HEK293 (cell line): ENCODE data around the gene CLDN7.

Experiments
- GLIS2 ChIP-seq: fragments of 450-650 bp; formaldehyde crosslinking; IDR thresholded peaks from 2 replicates; pipeline ENCODE4 v1.5.1; 2016; ENCODE audit warnings: missing biosample characterization, missing genetic modification characterization
- OSR2 ChIP-seq: fragments of 450-650 bp; formaldehyde crosslinking; IDR thresholded peaks from 2 replicates; pipeline ENCODE4 v1.5.1; 2016; ENCODE audit warnings: missing biosample characterization, missing genetic modification characterization
- SALL2 ChIP-seq: fragments of 450-650 bp; formaldehyde crosslinking; IDR thresholded peaks from 2 replicates; pipeline ENCODE4 v1.5.0; 2017; ENCODE audit warnings: missing biosample characterization, mild to moderate bottlenecking, missing genetic modification characterization, borderline replicate concordance
- SCRT1 ChIP-seq: fragments of 450-650 bp; formaldehyde crosslinking; IDR thresholded peaks from 2 replicates; pipeline ENCODE4 v1.5.1; 2016; ENCODE audit warnings: missing biosample characterization, missing genetic modification characterization, borderline replicate concordance
- ZBTB20 ChIP-seq: fragments of 450-650 bp; formaldehyde crosslinking; IDR thresholded peaks from 2 replicates; pipeline ENCODE4 v1.5.1; 2016; ENCODE audit warnings: missing biosample characterization, missing genetic modification characterization
- ZFP41 ChIP-seq: fragments of 450-650 bp; formaldehyde crosslinking; IDR thresholded peaks from 2 replicates; pipeline ENCODE4 v1.5.1; 2016; ENCODE audit warnings: missing biosample characterization, missing genetic modification characterization, borderline replicate concordance
- ZNF114 ChIP-seq: fragments of 450-650 bp; formaldehyde crosslinking; IDR thresholded peaks from 2 replicates; pipeline ENCODE4 v1.5.0; 2017; ENCODE audit warnings: missing biosample characterization, missing genetic modification characterization
- ZNF121 ChIP-seq: fragments of 450-650 bp; formaldehyde crosslinking; IDR thresholded peaks from 2 replicates; pipeline ENCODE4 v1.5.1; 2016; ENCODE audit warnings: missing biosample characterization, missing genetic modification characterization
- ZNF24 ChIP-seq: fragments of 450-650 bp; formaldehyde crosslinking; IDR thresholded peaks from 2 replicates; pipeline ENCODE4 v1.5.1; 2016; ENCODE audit warnings: missing biosample characterization, missing genetic modification characterization
- ZNF37A ChIP-seq: fragments of 450-650 bp; IDR thresholded peaks from 2 replicates; pipeline ENCODE4 v1.5.1; 2018; ENCODE audit warnings: missing biosample characterization, missing genetic modification characterization
- ZNF426 ChIP-seq: fragments of 450-650 bp; formaldehyde crosslinking; IDR thresholded peaks from 2 replicates; pipeline ENCODE4 v1.5.1; 2017; ENCODE audit warnings: missing biosample characterization, missing genetic modification characterization, mild to moderate bottlenecking, inconsistent platforms, moderate library complexity
- ZNF514 ChIP-seq: fragments of 450-650 bp; formaldehyde crosslinking; IDR thresholded peaks from 2 replicates; pipeline ENCODE4 v1.5.1; 2016; ENCODE audit warnings: missing biosample characterization, missing genetic modification characterization
- ZNF549 ChIP-seq: fragments of 450-650 bp; IDR thresholded peaks from 2 replicates; pipeline ENCODE4 v1.5.1; 2018; ENCODE audit warnings: missing biosample characterization, missing genetic modification characterization, mild to moderate bottlenecking, inconsistent platforms, moderate library complexity
- ZNF596 ChIP-seq: fragments of 450-650 bp; IDR thresholded peaks from 2 replicates; pipeline ENCODE4 v1.5.0; 2018; ENCODE audit warnings: missing biosample characterization, mild to moderate bottlenecking, missing genetic modification characterization, moderate library complexity
- ZNF701 ChIP-seq: fragments of 450-650 bp; formaldehyde crosslinking; IDR thresholded peaks from 2 replicates; pipeline ENCODE4 v1.5.1; 2016; ENCODE audit warnings: missing biosample characterization, missing genetic modification characterization
- ZSCAN30 ChIP-seq: fragments of 450-650 bp; IDR thresholded peaks from 2 replicates; pipeline ENCODE4 v1.5.1; 2018; ENCODE audit warnings: missing biosample characterization, mild to moderate bottlenecking, missing genetic modification characterization, moderate library complexity
- TF ChIP-seq, protein P1 (sequence below): fragments of 450-650 bp; formaldehyde crosslinking; IDR thresholded peaks from 2 replicates; pipeline ENCODE4 v1.5.0; 2017; ENCODE audit warnings: missing biosample characterization, missing genetic modification characterization, borderline replicate concordance
- TF ChIP-seq, protein P2 (sequence below): fragments of 450-650 bp; formaldehyde crosslinking; IDR thresholded peaks from 2 replicates; pipeline ENCODE4 v1.5.1; 2016; ENCODE audit warnings: missing biosample characterization, missing genetic modification characterization
- TF ChIP-seq, protein P3 (sequence below): fragments of 450-650 bp; IDR thresholded peaks from 2 replicates; pipeline ENCODE4 v1.5.1; 2018; ENCODE audit warnings: missing biosample characterization, missing genetic modification characterization
- TF ChIP-seq, protein P4 (sequence below): fragments of 450-650 bp; formaldehyde crosslinking; conservative IDR thresholded peaks from 2 replicates; pipeline ENCODE4 v1.5.1; 2016; ENCODE audit warnings: low read depth, missing biosample characterization, missing genetic modification characterization
- TF ChIP-seq, protein P5 (sequence below): sonication (generic); formaldehyde crosslinking; IDR thresholded peaks from 2 replicates; pipeline ENCODE4 v1.8.1; 2022; ENCODE audit warnings: mild to moderate bottlenecking, moderate library complexity, missing genetic modification reagents

CLDN7 gene

DNA sequence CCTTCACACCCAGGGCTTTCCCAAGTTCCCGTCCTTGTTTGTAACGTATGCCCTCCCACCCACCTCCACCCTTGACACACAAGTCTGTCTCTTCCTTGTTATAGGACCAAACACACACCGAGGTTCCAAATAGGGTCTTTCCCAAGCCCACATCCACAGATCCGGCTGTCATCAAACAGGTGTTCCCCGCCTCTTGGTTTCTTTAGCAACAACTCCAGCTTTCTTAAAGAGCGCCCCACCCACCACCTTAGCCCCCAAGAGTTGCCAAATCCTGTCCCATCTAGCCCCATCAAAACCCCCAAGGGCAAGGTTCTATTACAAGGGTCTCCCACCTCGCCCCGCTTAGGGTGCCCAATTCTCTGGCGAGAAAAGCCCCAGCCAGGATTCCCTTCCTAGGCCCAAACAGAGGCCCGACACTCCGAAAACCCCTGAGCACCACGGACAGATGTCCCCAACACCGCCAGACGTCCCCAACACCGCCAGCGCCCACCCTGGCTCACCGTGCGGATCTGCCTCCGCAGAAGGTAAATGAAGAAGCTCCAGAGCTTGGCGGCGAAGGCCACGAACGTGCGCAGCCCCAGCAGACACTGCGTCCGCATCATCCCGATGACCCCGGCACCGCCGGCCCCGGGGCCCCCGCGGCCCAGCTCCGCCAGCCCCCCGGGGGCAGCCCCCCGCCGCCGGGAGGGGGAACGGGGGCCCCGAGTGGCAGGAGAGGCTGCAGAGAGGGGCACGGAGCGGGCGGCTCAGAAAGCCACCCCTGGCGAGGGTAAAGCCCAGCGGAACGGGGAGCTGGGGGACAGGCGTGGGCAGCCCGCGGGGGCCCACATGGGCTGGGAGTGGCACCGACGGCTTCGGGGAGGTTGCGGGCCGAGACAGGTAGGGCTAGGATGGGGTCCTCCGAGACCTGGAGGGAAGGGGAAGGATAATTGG, 11.3 kb downstream of the CLDN7 start (continued):
- TF ChIP-seq, protein P1, sequence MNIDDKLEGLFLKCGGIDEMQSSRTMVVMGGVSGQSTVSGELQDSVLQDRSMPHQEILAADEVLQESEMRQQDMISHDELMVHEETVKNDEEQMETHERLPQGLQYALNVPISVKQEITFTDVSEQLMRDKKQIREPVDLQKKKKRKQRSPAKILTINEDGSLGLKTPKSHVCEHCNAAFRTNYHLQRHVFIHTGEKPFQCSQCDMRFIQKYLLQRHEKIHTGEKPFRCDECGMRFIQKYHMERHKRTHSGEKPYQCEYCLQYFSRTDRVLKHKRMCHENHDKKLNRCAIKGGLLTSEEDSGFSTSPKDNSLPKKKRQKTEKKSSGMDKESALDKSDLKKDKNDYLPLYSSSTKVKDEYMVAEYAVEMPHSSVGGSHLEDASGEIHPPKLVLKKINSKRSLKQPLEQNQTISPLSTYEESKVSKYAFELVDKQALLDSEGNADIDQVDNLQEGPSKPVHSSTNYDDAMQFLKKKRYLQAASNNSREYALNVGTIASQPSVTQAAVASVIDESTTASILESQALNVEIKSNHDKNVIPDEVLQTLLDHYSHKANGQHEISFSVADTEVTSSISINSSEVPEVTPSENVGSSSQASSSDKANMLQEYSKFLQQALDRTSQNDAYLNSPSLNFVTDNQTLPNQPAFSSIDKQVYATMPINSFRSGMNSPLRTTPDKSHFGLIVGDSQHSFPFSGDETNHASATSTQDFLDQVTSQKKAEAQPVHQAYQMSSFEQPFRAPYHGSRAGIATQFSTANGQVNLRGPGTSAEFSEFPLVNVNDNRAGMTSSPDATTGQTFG: no peak
- TF ChIP-seq ZNF596 (tag by site-specific recombination) (0 out of 2 replicates have a peak, but pooled peaks have one; percentile 15), ZNF426 (tag by site-specific recombination) (no peak), ZFP41 (tag by site-specific recombination) (no peak), GLIS2 (tag by site-specific recombination) (peak; percentile 31; the same call in 1 of the 2 replicates), ZNF514 (tag by site-specific recombination) (no peak), ZBTB20 (tag by site-specific recombination) (peak; percentile 49; the same call in 1 of the 2 replicates), ZNF114 (tag by site-specific recombination) (no peak), SCRT1 (tag by site-specific recombination) (peak; percentile 50; the same call in 1 of the 2 replicates), ZSCAN30 (no peak), ZNF37A (tag by site-specific recombination) (no peak), ZNF701 (tag by site-specific recombination) (no peak), ZNF24 (no peak), ZNF121 (tag by site-specific recombination) (no peak), OSR2 (tag by site-specific recombination) (no peak), SALL2 (tag by site-specific recombination) (no peak), ZNF549 (tag by site-specific recombination) (no peak)
- TF ChIP-seq, protein P2, sequence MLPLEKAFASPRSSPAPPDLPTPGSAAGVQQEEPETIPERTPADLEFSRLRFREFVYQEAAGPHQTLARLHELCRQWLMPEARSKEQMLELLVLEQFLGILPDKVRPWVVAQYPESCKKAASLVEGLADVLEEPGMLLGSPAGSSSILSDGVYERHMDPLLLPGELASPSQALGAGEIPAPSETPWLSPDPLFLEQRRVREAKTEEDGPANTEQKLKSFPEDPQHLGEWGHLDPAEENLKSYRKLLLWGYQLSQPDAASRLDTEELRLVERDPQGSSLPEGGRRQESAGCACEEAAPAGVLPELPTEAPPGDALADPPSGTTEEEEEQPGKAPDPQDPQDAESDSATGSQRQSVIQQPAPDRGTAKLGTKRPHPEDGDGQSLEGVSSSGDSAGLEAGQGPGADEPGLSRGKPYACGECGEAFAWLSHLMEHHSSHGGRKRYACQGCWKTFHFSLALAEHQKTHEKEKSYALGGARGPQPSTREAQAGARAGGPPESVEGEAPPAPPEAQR: no peak
- TF ChIP-seq, protein P3, sequence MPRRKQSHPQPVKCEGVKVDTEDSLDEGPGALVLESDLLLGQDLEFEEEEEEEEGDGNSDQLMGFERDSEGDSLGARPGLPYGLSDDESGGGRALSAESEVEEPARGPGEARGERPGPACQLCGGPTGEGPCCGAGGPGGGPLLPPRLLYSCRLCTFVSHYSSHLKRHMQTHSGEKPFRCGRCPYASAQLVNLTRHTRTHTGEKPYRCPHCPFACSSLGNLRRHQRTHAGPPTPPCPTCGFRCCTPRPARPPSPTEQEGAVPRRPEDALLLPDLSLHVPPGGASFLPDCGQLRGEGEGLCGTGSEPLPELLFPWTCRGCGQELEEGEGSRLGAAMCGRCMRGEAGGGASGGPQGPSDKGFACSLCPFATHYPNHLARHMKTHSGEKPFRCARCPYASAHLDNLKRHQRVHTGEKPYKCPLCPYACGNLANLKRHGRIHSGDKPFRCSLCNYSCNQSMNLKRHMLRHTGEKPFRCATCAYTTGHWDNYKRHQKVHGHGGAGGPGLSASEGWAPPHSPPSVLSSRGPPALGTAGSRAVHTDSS (tag by site-specific recombination): no peak
- TF ChIP-seq, protein P4, sequence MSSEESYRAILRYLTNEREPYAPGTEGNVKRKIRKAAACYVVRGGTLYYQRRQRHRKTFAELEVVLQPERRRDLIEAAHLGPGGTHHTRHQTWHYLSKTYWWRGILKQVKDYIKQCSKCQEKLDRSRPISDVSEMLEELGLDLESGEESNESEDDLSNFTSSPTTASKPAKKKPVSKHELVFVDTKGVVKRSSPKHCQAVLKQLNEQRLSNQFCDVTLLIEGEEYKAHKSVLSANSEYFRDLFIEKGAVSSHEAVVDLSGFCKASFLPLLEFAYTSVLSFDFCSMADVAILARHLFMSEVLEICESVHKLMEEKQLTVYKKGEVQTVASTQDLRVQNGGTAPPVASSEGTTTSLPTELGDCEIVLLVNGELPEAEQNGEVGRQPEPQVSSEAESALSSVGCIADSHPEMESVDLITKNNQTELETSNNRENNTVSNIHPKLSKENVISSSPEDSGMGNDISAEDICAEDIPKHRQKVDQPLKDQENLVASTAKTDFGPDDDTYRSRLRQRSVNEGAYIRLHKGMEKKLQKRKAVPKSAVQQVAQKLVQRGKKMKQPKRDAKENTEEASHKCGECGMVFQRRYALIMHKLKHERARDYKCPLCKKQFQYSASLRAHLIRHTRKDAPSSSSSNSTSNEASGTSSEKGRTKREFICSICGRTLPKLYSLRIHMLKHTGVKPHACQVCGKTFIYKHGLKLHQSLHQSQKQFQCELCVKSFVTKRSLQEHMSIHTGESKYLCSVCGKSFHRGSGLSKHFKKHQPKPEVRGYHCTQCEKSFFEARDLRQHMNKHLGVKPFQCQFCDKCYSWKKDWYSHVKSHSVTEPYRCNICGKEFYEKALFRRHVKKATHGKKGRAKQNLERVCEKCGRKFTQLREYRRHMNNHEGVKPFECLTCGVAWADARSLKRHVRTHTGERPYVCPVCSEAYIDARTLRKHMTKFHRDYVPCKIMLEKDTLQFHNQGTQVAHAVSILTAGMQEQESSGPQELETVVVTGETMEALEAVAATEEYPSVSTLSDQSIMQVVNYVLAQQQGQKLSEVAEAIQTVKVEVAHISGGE: 0 out of 2 replicates have a peak, but pooled peaks have one; percentile 27
- TF ChIP-seq, protein P5, sequence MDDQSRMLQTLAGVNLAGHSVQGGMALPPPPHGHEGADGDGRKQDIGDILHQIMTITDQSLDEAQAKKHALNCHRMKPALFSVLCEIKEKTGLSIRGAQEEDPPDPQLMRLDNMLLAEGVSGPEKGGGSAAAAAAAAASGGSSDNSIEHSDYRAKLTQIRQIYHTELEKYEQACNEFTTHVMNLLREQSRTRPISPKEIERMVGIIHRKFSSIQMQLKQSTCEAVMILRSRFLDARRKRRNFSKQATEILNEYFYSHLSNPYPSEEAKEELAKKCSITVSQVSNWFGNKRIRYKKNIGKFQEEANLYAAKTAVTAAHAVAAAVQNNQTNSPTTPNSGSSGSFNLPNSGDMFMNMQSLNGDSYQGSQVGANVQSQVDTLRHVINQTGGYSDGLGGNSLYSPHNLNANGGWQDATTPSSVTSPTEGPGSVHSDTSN (CRISPR knock-in tag): no peak
